Measurements from ENCODE around the gene HMGN3. TPM values are rescaled to one million over a fixed set of nuclear protein-coding genes. Genes with fewer than 3 reads are reported as not detected.

The HMGN3 gene
- polyA plus RNA-seq, 1 donor (not counting 4 experiments of a cell fraction or from before 2014, with no cell fraction given): 78.6 TPM

DNA sequence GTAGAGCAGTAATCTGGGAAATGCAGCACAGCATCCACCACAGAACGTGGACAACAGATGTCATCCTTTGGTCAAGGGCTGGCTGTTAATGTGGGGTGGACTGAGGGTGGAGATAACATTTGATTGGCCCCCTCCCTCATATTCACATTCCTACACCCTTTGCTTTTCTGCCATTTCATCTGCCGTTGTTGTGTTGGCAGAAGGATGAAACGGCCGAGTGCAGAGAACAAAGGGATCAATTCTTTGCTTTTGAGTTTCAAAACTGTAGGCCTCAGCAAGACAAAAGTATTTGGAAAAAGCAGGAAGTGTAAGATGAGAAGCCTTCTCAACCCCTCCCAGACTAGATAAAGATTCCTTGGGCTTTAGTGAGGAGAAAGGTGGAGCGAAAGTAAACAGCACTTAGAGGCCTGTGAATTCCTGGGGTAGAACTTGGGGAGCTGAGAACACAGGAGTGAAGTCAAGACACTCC lies 82.2 kb downstream of the HMGN3 start:
- no peak overlapping the region for H3K4me2 ChIP-seq (ENCODE audit: control insufficient read depth, extremely low read depth, insufficient read depth, low read depth, low read length)
- H4K20me1 ChIP-seq (ENCODE audit: control insufficient read depth, extremely low read depth, insufficient read depth, low read length): no peaks in the 10 kb centered on the region
- H3K27me3 ChIP-seq (ENCODE audit: control insufficient read depth, extremely low read depth, insufficient read depth, low read length): no peaks in the 10 kb centered on the region
- H3K9ac ChIP-seq (ENCODE audit: control insufficient read depth, extremely low read depth, insufficient read depth, low read length): no peak overlapping the region
- no peaks in the 10 kb centered on the region for H3K9me3 ChIP-seq (ENCODE audit: control insufficient read depth, low read depth, low read length)
- FAIRE-seq (no peak), DNase-seq (ENCODE audit: low read depth, low spot score) (no peak)
- no peak overlapping the region for H3K27ac ChIP-seq (ENCODE audit: control insufficient read depth, insufficient read depth, low read length)
- no peaks in the 10 kb centered on the region for H3K4me1 ChIP-seq (ENCODE audit: control insufficient read depth, extremely low read depth, insufficient read depth, low read length)
- dilution Hi-C loops (cut with MboI; ENCODE audit: extremely low pct_ligation_motif_present, low sequenced_read_pairs): no loop called here
- TF ChIP-seq, protein P1, sequence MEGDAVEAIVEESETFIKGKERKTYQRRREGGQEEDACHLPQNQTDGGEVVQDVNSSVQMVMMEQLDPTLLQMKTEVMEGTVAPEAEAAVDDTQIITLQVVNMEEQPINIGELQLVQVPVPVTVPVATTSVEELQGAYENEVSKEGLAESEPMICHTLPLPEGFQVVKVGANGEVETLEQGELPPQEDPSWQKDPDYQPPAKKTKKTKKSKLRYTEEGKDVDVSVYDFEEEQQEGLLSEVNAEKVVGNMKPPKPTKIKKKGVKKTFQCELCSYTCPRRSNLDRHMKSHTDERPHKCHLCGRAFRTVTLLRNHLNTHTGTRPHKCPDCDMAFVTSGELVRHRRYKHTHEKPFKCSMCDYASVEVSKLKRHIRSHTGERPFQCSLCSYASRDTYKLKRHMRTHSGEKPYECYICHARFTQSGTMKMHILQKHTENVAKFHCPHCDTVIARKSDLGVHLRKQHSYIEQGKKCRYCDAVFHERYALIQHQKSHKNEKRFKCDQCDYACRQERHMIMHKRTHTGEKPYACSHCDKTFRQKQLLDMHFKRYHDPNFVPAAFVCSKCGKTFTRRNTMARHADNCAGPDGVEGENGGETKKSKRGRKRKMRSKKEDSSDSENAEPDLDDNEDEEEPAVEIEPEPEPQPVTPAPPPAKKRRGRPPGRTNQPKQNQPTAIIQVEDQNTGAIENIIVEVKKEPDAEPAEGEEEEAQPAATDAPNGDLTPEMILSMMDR (optimal IDR thresholded peaks at IDR 0.05 in 1 of 3, IDR thresholded peaks at IDR 0.05 in 1 of 3, conservative IDR thresholded peaks at IDR 0.05 in 1 of 3; ENCODE audit: extremely low read depth in 1 of 3, insufficient read depth in 2 of 3, low read length in 3 of 3): no peak
- no peak for TF ChIP-seq EZH2 (IDR thresholded peaks at IDR 0.05; ENCODE audit: low read length)
- H3K36me3 ChIP-seq (ENCODE audit: control insufficient read depth in 2 of 2, extremely low read depth in 1 of 2, insufficient read depth in 2 of 2, low read length in 2 of 2): no peaks in the 10 kb centered on the region
- H3K9me1 ChIP-seq (ENCODE audit: control insufficient read depth, extremely low read depth, insufficient read depth, low read length): no peaks in the 10 kb centered on the region
- H2AFZ ChIP-seq (ENCODE audit: control insufficient read depth, low read length): no peak overlapping the region
- no peaks in the 10 kb centered on the region for H3K79me2 ChIP-seq (ENCODE audit: control insufficient read depth, insufficient read depth, low read length)
- no peak overlapping the region for H3K4me3 ChIP-seq (ENCODE audit: control insufficient read depth in 2 of 3, extremely low read depth in 1 of 3, insufficient read depth in 2 of 3, low read depth in 1 of 3, low read length in 3 of 3)

Other genes with a start within 250 kb of the HMGN3 start
- gene PHIP, start 156.4 kb downstream of the HMGN3 start, polyA plus RNA-seq: 3.4 to 7.9 TPM (median 4.4 TPM) in 3 replicates

Measured in keratinocyte (primary cell).